ENCODE measurements around the gene ZFAND5.

GRCh38 chr9:72390907-72391306 is 25.9 kb upstream of the ZFAND5 start:
- TF ChIP-seq, protein P1, sequence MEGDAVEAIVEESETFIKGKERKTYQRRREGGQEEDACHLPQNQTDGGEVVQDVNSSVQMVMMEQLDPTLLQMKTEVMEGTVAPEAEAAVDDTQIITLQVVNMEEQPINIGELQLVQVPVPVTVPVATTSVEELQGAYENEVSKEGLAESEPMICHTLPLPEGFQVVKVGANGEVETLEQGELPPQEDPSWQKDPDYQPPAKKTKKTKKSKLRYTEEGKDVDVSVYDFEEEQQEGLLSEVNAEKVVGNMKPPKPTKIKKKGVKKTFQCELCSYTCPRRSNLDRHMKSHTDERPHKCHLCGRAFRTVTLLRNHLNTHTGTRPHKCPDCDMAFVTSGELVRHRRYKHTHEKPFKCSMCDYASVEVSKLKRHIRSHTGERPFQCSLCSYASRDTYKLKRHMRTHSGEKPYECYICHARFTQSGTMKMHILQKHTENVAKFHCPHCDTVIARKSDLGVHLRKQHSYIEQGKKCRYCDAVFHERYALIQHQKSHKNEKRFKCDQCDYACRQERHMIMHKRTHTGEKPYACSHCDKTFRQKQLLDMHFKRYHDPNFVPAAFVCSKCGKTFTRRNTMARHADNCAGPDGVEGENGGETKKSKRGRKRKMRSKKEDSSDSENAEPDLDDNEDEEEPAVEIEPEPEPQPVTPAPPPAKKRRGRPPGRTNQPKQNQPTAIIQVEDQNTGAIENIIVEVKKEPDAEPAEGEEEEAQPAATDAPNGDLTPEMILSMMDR (IDR thresholded peaks at IDR 0.05) = no peak
- no peak for TF ChIP-seq TCF7L2 (IDR thresholded peaks at IDR 0.05; ENCODE audit: low read depth, low read length)
